PC-9 (cell line): ENCODE results near the gene PRUNE2. TPM values are rescaled to one million over a fixed set of nuclear protein-coding genes. Genes with fewer than 3 reads are reported as not detected.

Experiments
- BruUV-seq: library from RNA; stranded (reverse); fragments of 400-500 nt; replicated peaks from 2 replicates; lab custom pipeline; 2021; lab: Mats Ljungman, UMichigan
- CTCF ChIA-PET: fragments of 300-600 bp; sonication (Branson Sonifier 250); formaldehyde crosslinking; loops from one replicate; lab custom pipeline; 2022; ENCODE audit warnings: antibody characterized with exemption; lab: Charles Lee
- POLR2A ChIA-PET: fragments of 300-600 bp; sonication (Branson Sonifier 250); formaldehyde crosslinking; loops from one replicate; lab custom pipeline; 2022; ENCODE audit warnings: antibody characterized with exemption; ENCODE audit not compliant: unreplicated experiment; lab: Charles Lee
- DNase-seq, 2 experiments: peaks; one replicate each; pipeline versions ENCODE4 v3.0.0 to v3.0.0-alpha.2; 2015 to 2022; ENCODE audit warnings: mixed read lengths in 1 of 2
- H2AFZ ChIP-seq: fragments of 200-600 bp; sonication (generic); 2 replicates; pipeline ENCODE4 v1.8.1; 2017; ENCODE audit warnings: antibody characterized with exemption
- H3F3A ChIP-seq: fragments of 200-600 bp; sonication (generic); 2 replicates; pipeline ENCODE4 v1.8.1; 2017; ENCODE audit warnings: antibody characterized with exemption, mild to moderate bottlenecking, low read depth; ENCODE audit not compliant: insufficient read depth
- H3K27ac ChIP-seq: fragments of 200-600 bp; sonication (generic); 2 replicates; pipeline ENCODE4 v1.6.1; 2016; ENCODE audit warnings: mixed run types
- H3K27me3 ChIP-seq: fragments of 200-600 bp; sonication (generic); 2 replicates; pipeline ENCODE4 v1.6.1; 2016; ENCODE audit warnings: low read depth, mixed run types; ENCODE audit not compliant: insufficient read depth
- H3K36me3 ChIP-seq: fragments of 200-600 bp; sonication (generic); 2 replicates; pipeline ENCODE4 v1.6.1; 2016; ENCODE audit warnings: low read depth, mixed run types
- H3K4me1 ChIP-seq: fragments of 200-600 bp; sonication (generic); replicated peaks from 2 replicates; pipeline ENCODE4 v1.6.1; 2016; ENCODE audit warnings: mixed run types; ENCODE audit not compliant: insufficient read depth
- H3K4me2 ChIP-seq: fragments of 200-600 bp; sonication (generic); 2 replicates; pipeline ENCODE4 v1.6.1; 2017; ENCODE audit warnings: mixed run types
- H3K4me3 ChIP-seq: fragments of 200-600 bp; sonication (generic); 2 replicates; pipeline ENCODE4 v1.6.1; 2016; ENCODE audit warnings: mixed run types
- H3K79me2 ChIP-seq: fragments of 200-600 bp; sonication (generic); 2 replicates; pipeline ENCODE4 v1.6.1; 2017; ENCODE audit warnings: low read depth, mixed run types
- H3K9me2 ChIP-seq: fragments of 200-600 bp; sonication (generic); 2 replicates; pipeline ENCODE4 v1.8.1; 2017; ENCODE audit warnings: mild to moderate bottlenecking; ENCODE audit not compliant: insufficient read depth
- H3K9me3 ChIP-seq: fragments of 200-600 bp; sonication (generic); 2 replicates; pipeline ENCODE4 v1.8.1; 2016; ENCODE audit warnings: low read depth; ENCODE audit not compliant: insufficient read depth
- H4K20me1 ChIP-seq: fragments of 200-600 bp; sonication (generic); 2 replicates; pipeline ENCODE4 v1.8.1; 2017; ENCODE audit not compliant: insufficient read depth
- CTCF ChIP-seq: fragments of 200-600 bp; sonication (generic); conservative IDR thresholded peaks from 2 replicates; pipeline ENCODE4 v1.6.1; 2017; ENCODE audit warnings: mixed run types, antibody characterized with exemption, mild to moderate bottlenecking, moderate library complexity
- EZH2 ChIP-seq: fragments of 200-600 bp; sonication (generic); IDR thresholded peaks from 2 replicates; pipeline ENCODE4 v1.8.0; 2017; ENCODE audit warnings: antibody characterized with exemption, low read depth
- intact Hi-C: fragments of 100-400 bp; cut with micrococcal nuclease; formaldehyde crosslinking; loops from one replicate; pipeline ENCODE4 v1.10.0; 2022; ENCODE audit not compliant: unreplicated experiment
- total RNA-seq: library from RNA; stranded (reverse); gene quantifications from 2 replicates; pipeline ENCODE4 v1.2.3, GENCODE V29; 2021

PRUNE2 gene
- total RNA-seq, 1 experiment from 2014 or later = 0.20 TPM

- no peaks in the 10 kb centered on the region for H3K36me3 ChIP-seq
- intact Hi-C loops = no loop called here
- no peak overlapping the region for H3K27ac ChIP-seq
- no peaks in the 10 kb centered on the region for H3K79me2 ChIP-seq
- no peak overlapping the region for H3K4me2 ChIP-seq
- no peaks in the 10 kb centered on the region for H4K20me1 ChIP-seq
- H3K4me1 ChIP-seq = no peaks in the 10 kb centered on the region
- no peak overlapping the region for H3K4me3 ChIP-seq
- no peaks in the 10 kb centered on the region for H3K9me3 ChIP-seq
- BruUV-seq = no TSS peak
- peaks cover 3% of the 10 kb centered on the region; the same call in 1 of the 2 replicates for H3K27me3 ChIP-seq
- TF ChIP-seq CTCF (no peak), EZH2 (no peak)
- no peaks in the 10 kb centered on the region for H3K9me2 ChIP-seq
- ChIA-PET POLR2A (no interaction called here), CTCF (no interaction called here)
- no peak overlapping the region for H2AFZ ChIP-seq
- H3F3A ChIP-seq = no peaks in the 10 kb centered on the region
- no peak for DNase-seq
Measured at GRCh38 chr9:76665458-76665857, 240.5 kb downstream of the PRUNE2 start.

GRCh38 chr9:76664120-76664519, 241.8 kb downstream of the PRUNE2 start:
- Histone ChIP-seq H3K4me1 (no peaks in the 10 kb centered on the region), H3K79me2 (no peaks in the 10 kb centered on the region), H3K9me2 (no peaks in the 10 kb centered on the region), H3K9me3 (no peaks in the 10 kb centered on the region), H3K36me3 (no peaks in the 10 kb centered on the region), H3F3A (no peaks in the 10 kb centered on the region), H3K27ac (no peak overlapping the region), H2AFZ (no peak overlapping the region), H3K4me2 (no peak overlapping the region), H4K20me1 (no peaks in the 10 kb centered on the region), H3K27me3 (peaks cover 3% of the 10 kb centered on the region; the same call in 1 of the 2 replicates), H3K4me3 (no peak overlapping the region)
- ChIA-PET POLR2A (no interaction called here), CTCF (interaction anchor here (0.6 kb wide), 1 partner anchor 216 kb away, joined by 10 read pairs; no protein-coding TSS in a partner anchor)
- intact Hi-C loops = loop anchor here (5.0 kb wide), 1 partner anchor 323 kb away; no protein-coding TSS in a partner anchor
- TF ChIP-seq CTCF (no peak), EZH2 (no peak)
- no TSS peak for BruUV-seq
- no peak for DNase-seq

GRCh38 chr9:76662476-76663281, 243.2 kb downstream of the PRUNE2 start:
- intact Hi-C loops = loop anchor here (5.0 kb wide), 1 partner anchor 325 kb away; no protein-coding TSS in a partner anchor
- POLR2A ChIA-PET = no interaction called here
- no peaks in the 10 kb centered on the region for H3K9me3 ChIP-seq

More at GRCh38 chr9:76662476-76663281, 243.2 kb downstream of the PRUNE2 start:
- Histone ChIP-seq H3K36me3 (no peaks in the 10 kb centered on the region), H3K9me2 (no peaks in the 10 kb centered on the region), H3K79me2 (no peaks in the 10 kb centered on the region), H3K4me1 (no peaks in the 10 kb centered on the region), H3F3A (no peaks in the 10 kb centered on the region), H3K27me3 (peaks cover 3% of the 10 kb centered on the region; the same call in 1 of the 2 replicates), H3K4me2 (no peak overlapping the region), H4K20me1 (no peaks in the 10 kb centered on the region), H3K4me3 (no peak overlapping the region), H3K27ac (no peak overlapping the region), H2AFZ (no peak overlapping the region)
- TF ChIP-seq EZH2 (no peak), CTCF (0 out of 2 replicates have a peak, but pooled peaks have one; percentile 19)
- CTCF ChIA-PET = no interaction called here
- peak in 1 of 2 experiments; percentile 49 for DNase-seq
- BruUV-seq = no TSS peak
